Glomerular visceral epithelial cell (primary cell): ENCODE data around the gene ZNF816.
"Not testable (repeated sequence)": the region's sequence is repeated elsewhere in the genome, so short reads cannot be mapped to it uniquely, and the experiment has no call there.

ENCODE experiments used
- DNase-seq: peaks from one replicate; pipeline ENCODE4 v3.0.0-alpha.2; 2016; ENCODE audit errors: extremely low spot score

The ZNF816 gene

DNA sequence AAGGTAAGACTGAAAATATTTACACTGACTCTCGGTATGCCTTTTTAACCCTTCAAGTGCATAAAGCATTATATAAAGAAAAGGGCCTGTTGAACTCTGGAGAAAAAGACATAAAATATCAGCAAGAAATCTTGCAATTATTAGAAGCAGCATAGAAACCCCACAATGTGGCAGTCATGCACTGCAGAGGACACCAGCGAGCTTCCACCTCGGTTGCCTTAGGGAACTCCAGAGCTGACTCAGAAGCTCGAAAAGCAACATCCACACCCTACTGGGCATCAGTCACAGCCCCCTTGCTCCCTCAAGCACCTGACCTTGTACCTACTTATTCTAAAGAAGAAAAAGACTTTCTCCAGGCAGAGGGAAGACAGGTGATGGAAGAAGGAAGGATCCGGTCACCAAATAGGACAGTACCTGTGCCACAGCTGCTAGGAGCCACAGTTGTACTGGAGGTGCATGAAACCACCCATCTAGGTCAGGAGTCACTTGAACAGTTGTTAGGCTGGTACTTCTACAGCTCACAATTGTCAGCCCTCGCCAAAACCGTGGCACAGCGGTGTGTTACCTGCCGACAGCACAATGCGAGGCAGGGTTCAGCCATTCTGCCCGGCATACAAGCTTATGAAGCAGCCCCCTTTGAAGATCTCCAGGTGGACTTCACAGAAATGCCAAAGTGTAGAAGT, 2.9 kb downstream of the ZNF816 start:
- DNase-seq, result no peak

DNA sequence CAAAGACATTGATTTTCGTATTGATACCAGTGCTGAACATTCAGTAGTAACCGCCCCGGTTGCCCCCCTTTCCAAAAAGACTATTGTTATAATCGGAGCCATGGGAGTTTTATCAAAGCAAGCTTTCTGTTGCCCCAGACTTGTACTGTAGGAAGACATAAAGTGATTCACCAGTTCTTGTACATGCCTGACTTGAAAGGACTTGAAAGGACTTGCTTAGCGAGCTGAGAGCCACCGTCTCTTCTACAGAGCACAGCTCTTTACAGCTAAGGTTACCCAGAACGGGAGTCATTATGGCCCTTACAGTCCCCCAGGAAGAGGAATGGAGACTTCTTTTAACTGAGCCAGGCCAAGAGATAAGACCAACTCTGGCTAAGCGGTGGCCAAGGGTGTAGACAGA, 5.1 kb downstream of the ZNF816 start:
- DNase-seq, result no peak

DNA sequence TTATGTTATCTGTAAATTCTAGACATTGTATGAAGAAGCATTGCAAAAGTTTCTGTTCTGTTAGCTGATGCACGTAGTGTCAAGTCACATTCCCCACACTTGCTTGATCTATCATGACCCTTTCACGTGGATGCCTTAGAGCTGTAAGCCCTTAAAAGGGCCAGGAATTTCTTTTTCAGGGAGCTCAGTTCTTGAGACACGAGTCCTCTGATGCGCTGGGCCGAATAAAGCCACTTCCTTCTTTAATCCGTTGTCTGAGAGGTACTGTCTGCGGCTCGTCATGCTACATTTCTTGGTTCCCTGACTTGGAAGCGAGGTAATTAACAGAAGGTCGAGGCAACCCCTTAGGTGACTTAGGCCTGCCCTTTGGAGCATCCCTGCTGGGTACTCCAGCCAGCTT, 5.8 kb downstream of the ZNF816 start:
- DNase-seq, result no peak

DNA sequence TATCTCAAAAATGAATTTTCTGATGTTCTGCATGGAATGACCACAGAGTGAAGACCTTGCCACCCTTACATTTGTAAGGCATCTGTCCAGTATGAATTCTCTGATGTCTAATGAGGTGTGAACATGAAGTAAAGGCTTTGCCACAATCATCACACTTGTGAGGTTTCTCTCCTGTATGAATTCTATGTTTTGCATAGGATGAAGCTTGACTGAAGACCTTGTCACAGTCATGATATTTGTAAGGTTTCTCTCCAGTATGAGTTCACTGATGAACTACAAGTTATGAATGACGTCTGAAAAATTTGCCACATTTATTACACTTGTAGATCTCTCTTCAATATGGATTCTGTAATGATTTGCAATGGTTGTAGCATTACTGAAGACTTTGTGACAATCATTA, 13.3 kb downstream of the ZNF816 start:
- DNase-seq, result no peak

DNA sequence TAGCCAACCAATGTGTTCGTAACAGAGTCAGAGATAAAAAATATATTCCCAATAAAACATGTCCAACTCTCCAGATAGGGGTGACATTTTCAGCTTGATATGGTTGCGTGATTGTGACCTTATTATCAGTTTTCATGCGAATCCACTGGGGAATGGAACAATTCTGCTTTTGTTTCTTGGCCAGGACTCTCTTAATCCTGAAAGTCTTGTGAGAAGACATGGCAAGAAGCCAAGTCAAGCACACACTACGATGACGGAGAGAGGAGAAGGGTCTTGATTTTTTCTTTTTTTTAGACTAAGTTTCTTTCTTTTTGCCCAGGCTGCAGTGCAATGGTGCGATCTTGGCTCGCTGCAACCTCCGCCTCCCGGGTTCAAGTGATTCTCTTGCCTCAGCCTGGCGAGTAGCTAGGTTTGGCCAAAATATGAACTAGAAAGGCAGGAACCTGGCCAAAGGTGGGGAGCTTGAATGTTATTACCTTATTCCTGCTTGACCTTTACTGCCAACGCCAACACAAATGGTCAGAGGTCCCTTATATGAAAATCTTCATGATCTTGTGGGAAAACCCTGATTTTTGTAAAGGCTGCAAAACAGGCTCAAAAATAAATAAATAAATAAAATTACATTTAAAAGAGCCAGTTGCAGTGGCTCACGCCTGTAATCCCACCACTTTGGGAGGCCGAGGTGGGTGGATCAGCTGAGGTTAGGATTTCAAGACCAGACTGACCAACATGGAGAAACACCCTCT, 14.5 kb downstream of the ZNF816 start:
- no peak for DNase-seq

DNA sequence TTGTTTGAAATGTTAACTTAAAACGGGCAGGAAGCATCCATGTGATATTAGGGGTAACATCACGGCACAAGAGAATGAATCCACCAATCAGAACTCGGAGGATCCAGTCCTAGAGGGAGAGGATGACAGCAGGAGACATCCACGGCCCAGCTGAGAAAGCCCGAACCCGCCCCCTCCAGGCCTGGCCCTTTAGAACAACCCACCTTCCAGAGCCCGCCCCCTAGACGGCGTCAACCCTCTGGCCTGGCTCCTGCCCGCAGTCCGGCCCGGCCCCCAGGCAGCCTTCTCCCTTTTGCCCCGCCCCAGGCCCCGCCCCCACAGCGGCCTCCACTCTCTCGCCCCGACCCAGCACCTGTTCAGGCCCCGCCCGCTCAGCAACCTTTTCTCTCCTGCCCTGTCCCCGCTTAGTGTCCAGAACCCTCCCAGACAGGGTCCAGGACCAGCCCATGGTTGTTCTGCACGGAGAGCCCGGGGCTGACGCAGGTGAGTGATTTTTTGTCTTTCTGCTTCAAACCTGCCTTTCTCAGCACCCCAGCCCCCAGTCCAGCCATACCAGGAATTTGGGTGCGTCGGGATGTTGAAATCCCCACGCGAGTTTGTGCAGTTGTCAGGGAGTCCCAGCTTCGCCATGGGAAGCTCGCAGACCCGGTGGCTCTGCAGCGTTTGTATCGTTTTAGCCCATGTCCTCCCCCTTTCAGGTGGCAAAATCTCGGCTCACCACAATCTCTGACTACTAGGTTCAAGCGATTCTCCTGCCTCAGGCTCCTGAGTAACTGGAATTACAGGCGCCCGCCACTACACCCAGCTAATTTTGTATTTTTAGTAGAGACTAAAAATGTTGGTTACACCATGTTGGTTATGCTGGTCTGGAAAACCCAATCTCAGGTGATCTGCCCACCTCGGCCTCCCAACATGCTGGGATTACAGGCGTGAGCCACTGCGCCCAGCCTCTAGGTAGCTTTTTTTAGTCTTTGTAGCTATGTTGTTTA, 16.1 kb downstream of the ZNF816 start:
- no peak for DNase-seq

DNA sequence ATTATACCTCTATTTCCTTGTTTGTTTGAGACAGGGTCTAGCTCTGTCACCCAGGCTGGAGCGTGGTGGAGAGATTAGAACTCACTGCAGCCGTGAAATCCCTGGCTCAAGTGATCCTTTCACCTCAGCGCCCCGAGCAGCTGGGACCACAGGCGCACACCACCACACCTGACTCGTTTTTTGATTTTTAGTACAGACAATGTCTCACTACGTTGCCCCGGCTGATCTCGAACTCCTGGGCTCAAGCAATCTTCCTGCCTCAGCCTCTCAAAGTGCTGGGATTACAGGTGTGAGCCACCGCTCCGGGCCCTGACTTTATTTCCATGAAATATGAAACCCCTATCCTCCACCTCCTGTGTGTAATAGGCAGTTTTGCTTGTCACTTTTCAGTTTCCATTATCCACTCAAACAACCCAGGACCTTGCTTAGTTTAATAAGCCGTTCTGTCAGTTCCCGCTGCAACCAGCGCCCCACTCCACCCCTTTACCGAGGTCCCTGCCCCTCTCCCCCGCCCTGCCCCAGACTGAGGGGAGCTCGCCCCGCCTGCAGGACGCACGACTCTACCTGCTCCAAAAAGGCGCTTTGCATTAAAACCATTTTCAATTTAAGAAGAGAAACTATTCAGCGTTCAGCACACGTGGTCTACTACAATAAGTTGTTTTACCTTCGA, 16.9 kb downstream of the ZNF816 start:
- DNase-seq, result no peak

DNA sequence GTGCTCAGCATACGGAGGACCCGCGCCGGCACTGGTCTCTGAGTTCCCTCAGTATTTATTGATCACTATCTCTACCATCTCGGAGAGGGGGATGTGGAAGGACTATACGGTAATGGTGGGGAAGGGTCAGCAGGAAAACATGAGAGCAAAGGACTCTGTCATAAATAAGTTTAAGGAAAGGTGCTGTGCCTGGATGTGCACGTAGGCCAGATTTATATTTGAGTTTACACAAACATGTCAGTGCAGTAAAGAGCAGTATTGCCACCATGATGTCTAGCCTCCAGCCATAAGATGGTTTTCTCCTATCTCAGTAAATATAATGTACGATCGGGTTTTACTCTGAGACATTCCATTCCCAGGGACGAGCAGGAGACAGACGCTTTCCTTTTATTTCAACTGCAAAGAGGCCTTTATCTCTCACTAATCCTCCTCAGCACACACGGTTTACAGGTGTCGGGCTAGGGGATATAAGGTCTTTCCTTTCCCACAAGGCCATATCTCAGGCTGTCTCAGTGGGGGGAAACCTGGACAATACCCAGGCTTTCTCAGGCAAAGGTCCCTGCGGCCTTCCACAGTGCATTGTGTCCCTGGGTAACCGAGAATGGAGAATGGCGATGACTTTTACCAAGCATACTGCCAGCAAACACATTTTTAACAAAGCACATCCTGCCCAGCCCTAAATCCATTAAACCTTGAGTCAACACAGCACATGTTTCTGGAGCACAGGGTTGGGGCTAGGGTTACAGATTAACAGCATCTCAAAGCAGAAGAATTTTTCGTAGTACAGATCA, 17.8 kb downstream of the ZNF816 start:
- DNase-seq, result not testable (repeated sequence)

DNA sequence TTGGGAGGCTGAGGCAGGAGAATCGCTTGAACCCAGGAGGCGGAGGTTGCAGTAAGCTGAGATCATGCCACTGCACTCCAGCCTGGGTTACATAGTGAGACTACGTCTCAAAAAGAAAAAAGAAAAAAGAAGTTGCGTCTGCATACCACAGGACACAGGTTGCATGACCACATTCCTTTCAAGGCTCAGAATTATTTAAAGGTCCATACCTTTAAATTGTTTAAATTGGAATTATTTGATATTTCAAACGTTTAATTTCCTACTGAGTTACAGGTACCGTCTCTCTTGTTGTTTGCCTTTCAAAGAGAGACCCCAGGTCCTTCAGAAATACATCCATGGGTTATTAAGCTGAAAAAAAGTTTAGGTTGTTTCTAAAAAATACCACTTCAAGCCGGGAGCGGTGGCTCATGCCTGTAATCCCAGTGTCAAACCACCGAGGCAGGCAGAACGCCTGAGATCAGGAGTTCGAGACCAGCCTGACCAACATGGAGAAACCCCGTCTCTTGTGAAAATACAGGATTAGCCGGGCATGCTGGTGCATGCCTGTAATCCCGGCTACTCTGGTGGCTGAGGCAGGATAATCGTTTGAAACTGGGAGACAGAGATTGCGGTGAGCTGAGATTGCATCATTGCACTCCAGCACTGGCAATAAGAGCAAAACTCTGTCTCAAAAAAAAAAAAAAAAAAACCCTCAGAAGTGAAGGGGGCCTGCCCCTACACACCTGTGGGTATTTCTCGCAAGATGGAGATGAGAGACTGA, 18.6 kb downstream of the ZNF816 start:
- no peak for DNase-seq

DNA sequence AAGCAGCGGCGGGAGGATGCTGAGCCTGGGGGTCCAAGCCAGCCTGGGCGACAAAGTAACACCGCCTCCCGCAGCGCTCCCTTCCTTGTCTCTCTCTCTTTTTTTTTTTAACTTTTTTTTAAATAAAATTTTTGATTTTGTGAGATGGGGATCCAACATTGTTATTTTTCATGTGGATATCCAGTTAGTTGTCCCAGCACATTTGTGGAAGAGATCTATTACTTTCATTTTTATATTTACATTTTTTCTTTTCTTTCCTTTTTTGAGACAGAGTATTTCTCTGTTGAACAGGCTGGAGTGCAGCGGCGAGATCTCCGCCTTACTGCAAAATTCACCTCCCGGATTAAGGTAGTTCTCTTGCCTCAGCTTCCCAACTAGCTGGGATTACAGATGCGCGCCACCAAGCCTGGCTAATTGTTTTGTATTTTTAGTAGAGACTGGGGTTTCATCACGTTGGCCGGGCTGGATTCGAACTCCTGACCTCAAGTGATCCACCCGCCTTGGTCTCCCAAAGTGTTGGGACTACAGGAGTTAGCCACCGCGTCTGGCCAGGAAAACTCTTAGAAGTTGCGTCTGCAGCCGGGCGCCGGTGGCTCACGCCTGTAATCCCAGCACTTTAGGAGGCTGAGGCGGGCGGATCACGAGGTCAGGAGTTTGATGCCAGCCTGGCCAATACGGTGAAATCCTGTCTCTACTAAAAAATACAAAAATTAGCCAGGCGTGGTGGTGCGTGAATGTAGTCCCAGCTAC, 19.4 kb downstream of the ZNF816 start:
- no peak for DNase-seq

DNA sequence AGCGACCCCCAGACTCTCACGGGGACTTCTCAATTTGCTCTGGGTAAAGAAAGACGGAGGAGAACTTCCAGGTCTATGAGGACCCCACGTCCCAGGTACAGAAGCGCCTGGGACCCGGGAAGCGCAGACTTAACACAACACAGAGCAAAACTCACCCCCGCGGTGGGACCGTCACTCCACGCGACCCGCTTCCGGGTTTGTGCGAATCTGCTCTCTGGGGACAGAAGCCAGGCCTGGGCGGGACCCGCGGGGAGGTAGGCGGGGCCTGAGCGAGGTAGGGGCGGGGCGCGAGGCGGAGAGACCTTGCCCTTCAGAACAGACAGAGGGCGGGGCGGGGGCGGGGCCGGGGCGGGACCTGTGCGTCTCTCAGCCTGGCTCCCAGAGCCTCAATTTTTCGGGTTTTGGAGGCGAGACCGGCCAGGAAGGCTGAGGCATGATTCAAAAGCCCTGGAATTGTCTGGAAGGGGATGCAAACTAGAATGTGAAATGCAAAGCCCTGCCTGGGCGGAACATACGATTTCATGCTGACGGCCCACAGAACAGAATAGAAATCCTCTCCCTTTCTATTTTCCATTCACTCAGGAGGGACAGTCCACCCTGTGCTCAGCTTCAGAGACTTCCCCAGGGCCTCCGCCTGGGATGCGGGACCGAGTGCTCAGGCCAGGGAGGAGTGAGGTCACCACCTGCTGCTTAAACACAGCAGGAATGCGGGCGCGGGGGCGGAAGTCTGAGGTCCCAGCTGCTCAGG, 20.1 kb downstream of the ZNF816 start:
- DNase-seq, result no peak

DNA sequence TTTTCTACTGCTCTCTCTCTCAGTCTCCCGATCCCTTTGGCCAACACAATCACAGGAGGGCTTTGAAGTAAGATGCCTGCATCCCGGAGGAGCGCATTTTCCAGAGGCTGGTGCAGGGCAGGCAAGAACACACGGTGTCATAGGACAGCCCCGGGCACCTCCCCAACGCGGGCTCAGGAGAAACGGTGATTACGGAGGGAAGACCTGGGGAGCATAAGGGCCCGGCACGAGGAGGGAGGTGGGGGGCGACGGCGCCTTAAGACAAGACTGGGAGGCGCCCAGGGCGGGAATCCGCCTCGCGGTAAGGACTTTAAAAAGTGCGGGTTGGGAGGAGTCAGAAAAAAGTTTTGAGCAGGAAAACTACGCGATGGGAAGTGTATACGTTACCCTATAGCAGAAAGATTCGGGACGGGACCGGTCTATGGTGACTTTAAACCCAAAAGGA, 20.7 kb downstream of the ZNF816 start:
- DNase-seq, result no peak

DNA sequence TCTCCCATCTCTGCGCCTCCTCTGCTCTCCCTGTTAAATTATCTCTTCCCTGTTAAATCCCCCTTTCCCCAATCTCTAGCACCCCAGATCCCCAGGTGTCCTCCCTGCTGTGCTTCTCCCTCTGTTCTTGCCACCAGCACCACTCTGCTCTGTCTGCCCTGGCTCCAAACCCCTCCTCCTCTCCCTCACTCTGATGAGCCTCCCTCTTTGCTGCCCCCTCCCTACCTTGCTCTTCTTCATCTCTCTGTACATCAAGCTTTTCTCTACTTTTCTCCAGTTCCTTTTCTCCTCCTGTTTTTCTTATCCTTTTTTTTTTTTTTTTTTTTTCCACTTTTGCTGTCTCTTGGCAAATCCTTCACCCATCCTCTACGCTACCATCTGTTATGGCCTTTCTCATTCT, 21.2 kb downstream of the ZNF816 start:
- not testable (repeated sequence) for DNase-seq

DNA sequence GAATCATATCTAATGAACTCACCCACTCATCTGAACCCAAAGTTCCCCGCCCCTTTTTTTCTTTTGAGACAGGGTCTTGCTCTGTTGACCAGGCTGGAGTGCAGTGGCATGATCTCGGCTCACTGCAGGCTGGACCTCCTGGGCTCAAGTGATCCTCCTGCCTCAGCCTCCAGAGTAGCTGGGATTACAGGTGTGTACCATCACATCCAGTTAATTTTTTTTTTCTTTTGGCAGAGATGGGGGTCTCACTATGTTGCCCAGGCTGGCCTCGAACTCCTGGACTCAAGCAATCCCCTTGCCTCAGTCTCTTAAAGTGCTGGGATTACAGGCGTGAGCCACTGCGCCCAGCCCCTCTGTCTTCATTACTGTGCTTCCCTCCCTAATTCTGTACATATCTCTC, 21.8 kb downstream of the ZNF816 start:
- not testable (repeated sequence) for DNase-seq

DNA sequence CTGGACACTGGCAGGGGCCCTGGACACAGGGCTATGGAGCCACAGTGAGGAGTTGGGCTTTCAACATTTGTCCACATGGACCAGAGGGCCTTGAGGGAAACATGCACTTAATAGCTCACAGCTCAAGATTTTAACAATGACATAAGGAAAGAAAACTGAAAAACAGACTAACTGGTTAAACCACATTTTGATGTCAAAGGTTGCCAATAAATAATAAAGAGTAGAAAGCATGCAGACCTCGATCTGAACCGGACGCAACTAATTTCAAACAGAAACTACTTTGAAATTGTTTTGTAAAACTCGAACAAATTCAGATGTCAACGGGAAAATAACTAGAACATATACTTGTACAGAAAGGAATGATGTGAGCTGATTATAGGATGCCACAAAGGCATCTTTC, 23.9 kb downstream of the ZNF816 start:
- DNase-seq, result no peak

DNA sequence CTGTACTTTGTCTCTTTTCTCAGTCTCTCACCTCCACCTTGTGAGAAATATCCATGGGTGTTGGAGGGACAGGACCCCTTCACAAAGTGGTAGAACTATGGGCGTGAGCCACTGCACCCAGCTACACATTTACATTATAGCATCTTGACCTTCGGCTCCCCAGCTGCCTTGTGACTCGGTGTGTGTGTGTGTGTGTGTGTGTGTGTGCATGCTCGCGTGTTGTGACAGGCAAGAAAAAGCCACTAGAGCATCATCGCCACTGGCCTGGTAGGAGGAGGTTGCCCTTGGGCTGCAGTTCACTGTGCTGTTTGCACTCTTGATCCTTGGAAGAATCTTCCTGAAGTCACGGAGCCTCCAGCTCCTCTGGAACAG, 25.7 kb downstream of the ZNF816 start:
- no peak for DNase-seq

DNA sequence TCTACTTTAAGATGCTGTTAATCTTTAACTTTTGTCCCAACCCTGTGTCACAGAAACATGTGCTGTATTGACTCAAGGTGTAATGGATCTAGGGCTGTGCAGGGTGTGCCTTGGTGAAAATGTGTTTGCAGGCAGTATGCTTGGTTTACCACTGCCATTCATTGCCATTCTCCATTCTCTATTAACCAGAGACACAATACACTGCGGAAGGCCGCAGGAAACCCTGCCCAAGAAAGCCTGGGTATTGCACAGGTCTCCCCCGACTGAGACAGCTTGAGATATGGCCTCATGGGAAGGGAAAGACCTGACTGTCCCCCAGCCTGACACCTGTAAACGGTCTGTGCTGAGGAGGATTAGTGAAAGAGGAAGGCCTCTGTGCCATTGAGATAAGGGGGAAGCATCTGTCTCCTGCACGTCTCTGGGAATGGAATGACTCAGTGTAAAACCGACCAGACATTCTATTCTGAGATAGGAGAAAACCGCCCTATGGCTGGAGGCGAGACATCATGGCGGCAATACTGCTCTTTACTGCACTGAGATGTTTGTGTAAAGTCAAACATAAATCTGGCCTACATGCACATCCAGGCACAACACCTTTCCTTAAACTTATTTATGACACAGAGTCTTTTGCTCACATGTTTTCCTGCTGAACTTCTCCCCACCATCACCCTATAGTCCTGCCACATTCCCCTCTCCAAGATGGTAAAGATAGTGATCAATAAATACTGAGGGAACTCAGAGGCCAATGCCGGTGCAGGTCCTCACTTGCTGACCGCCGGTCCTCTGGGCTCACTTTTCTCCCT, 26.3 kb downstream of the ZNF816 start:
- no peak for DNase-seq

DNA sequence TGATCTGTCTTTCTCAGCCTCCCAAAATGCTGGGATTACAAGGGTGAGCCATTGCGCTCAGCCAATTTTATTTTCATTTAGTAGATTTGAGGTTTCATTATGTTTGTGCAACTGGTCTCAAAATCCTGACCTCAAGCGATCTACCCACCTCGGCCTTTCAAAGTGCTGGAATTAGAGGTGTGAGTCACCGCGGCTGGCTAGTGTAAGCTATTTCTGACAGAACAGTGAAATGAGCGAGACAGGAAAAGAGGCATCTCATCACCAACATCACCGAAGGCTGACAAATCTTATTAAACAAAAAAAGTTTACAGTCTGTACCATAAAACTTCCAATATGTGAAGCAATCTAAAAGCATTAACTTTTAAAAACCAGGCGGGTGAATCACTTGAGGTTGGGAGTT, 27.2 kb downstream of the ZNF816 start:
- DNase-seq, result no peak
